Heart left ventricle (tissue), 16 donors: ENCODE data around the gene SLC30A7. TPM values are rescaled to one million over a fixed set of nuclear protein-coding genes. Genes with fewer than 3 reads are reported as not detected.

Experiments
- ATAC-seq, 4 donors: fragments of 200-7000 bp; cut with Tn5 transposase; one replicate each; pipeline ENCODE4 v1.9.1; 2020 to 2022; ENCODE audit warnings: moderate library complexity in 4 of 4, mild to moderate bottlenecking in 3 of 4, moderate number of reproducible peaks in 1 of 4
- DNase-seq, 5 donors: peaks; one replicate each; pipeline ENCODE4 v3.0.0-alpha.2; 2020
- H3K27ac ChIP-seq, 12 donors: fragments of 200-600 bp; sonication (generic) in 4 of 12; one replicate each; pipeline versions ENCODE4 v1.5.0 to v1.8.0; 2016 to 2022; ENCODE audit warnings: mild to moderate bottlenecking in 2 of 12
- H3K27me3 ChIP-seq, 9 donors: fragments of 200-600 bp; sonication (generic) in 2 of 9; one replicate each; pipeline versions ENCODE4 v1.5.1 to v1.8.0; 2016 to 2022; ENCODE audit warnings: mild to moderate bottlenecking in 3 of 9
- H3K36me3 ChIP-seq, 9 donors: fragments of 200-600 bp; sonication (generic) in 2 of 9; one replicate each; pipeline versions ENCODE4 v1.5.0 to v1.8.0; 2018 to 2022; ENCODE audit warnings: mild to moderate bottlenecking in 2 of 9
- H3K4me1 ChIP-seq, 12 donors: fragments of 200-600 bp; sonication (generic) in 4 of 12; one replicate each; pipeline versions ENCODE4 v1.5.0 to v1.8.0; 2016 to 2022; ENCODE audit warnings: mild to moderate bottlenecking in 3 of 12
- H3K4me3 ChIP-seq, 12 donors: fragments of 200-600 bp; sonication (generic) in 4 of 12; one replicate each; pipeline versions ENCODE4 v1.5.0 to v1.8.0; 2017 to 2022; ENCODE audit warnings: mild to moderate bottlenecking in 9 of 12, moderate library complexity in 4 of 12
- H3K9me3 ChIP-seq, 12 donors: fragments of 200-600 bp; sonication (generic) in 4 of 12; one replicate each; pipeline versions ENCODE4 v1.5.0 to v1.8.0; 2016 to 2022; ENCODE audit warnings: mild to moderate bottlenecking in 1 of 12
- POLR2A ChIP-seq, 2 donors: fragments of 450-650 bp; IDR thresholded peaks; one replicate each; pipeline ENCODE4 v1.6.1; 2017; ENCODE audit warnings: antibody characterized with exemption in 2 of 2, mild to moderate bottlenecking in 2 of 2, moderate library complexity in 2 of 2
- whole genome bisulfite sequencing, 4 donors: extraction: QIAGEN DNeasy Blood & Tissue Kit in 2 of 4; methylation state at CpG; one replicate each; pipeline versions ENCODE4 v1.1.5 to v1.1.7; 2013 to 2018; 5-methylcytosine and 5-hydroxymethylcytosine counted together
- intact Hi-C, 10 donors: fragments of 100-400 bp; cut with DNase I; formaldehyde crosslinking; loops; one replicate each; pipeline versions ENCODE4 v1.11.1 to v1.14.2; 2022
- polyA plus RNA-seq, 2 donors: library from polyadenylated mRNA; stranded (reverse); fragments of 200-250 nt; gene quantifications; one replicate each; pipeline ENCODE4 v1.2.3, GENCODE V29; 2013
- total RNA-seq, 9 donors: library from RNA; depleted of rRNA in 2 of 9; stranded (reverse); fragments of >200 nt in 2 of 9; fragmentation: NEBNext Ultra II Directional in 3 of 9; extraction: Animal tissue kit (Norgen Biotek cat#: 25700) in 3 of 9; gene quantifications; one replicate each; pipeline versions ENCODE4 v1.1.0 to v1.2.4, GENCODE V29; 2016 to 2023
- TF ChIP-seq, protein P1 (sequence below), 12 donors: fragments of 200-600 bp; sonication (generic) in 4 of 12; IDR thresholded peaks; one replicate each; pipeline versions ENCODE4 v1.5.0 to v1.8.0; 2018 to 2022; ENCODE audit warnings: antibody characterized with exemption in 12 of 12, mild to moderate bottlenecking in 5 of 12
- donor health status: ischemic (EF 13 %, LVEDD 7.1; RV severe dilation, severe dysfunction).
- donor health status: healthy with polysubstance abuse.
- donor health status: DM: no; HTN: yes; CAD: no.
- donor health status: DM: no; HTN: no; CAD: no.
- donor health status: ischemic (EF 25% LVEDD 6.9; RV normal size, moderate dysfunction).
- donor health status: ischemic (EF 25% LVEDD 5.7; RV mildly dilated, moderate dysfunction).
- donor health status: healthy.
- donor health status: DM: yes; HTN: yes; CAD: no.
- donor health status: ischemic (EF 35%, LVEDD 5.7; RV mildly dilated, moderate dysfunction).
- donor health status: nonischemic (EF 11% LVEDD 7.7; RV severe dilation, severe dysfunction).
- donor health status: DM: yes; HTN: yes; CAD: no.
- donor health status: PGD.
- donor health status: ischemic (EF 29% LVEDD 5.4; RV normal size, mild dysfunction).
- donor health status: nonischemic (EF 23%, LVEDD 6.1; RV moderate dilation, normal function).

The SLC30A7 gene
- total and polyA plus RNA-seq, 11 donors, result 1.6 to 19.4 (median 4.8) TPM

DNA sequence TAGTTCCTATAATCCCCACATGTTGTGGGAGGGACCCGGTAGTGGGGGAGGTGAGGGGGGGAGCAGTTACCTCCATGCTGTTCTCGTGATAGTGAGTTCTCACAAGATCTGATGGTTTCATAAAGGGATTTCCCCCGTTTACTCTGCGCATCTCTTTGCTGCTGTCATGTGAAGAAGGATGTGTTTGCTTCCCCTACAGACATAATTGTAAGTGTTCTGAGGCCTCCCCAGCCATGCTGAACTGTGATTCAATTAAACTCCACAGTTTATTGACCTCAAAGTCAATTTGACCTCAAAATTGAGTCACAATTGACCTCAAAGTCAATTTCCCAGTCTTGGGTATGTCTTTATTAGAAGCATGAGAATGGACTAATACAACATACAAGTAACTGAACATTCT lies 110.0 kb downstream of the SLC30A7 start:
- H3K4me1 ChIP-seq, result peaks cover 0 to 46% (median 17%) of the 10 kb centered on the region in 12 donors
- peaks cover 0 to 29% (median 5%) of the 10 kb centered on the region in 9 donors for H3K36me3 ChIP-seq
- no peak overlapping the region for H3K4me3 ChIP-seq
- 91 to 97% (median 96%) methylated on average over 4 of the region's 4 CpGs for WGBS, 4 donors
- no peak for DNase-seq
- no peaks in the 10 kb centered on the region for H3K27me3 ChIP-seq
- H3K9me3 ChIP-seq, result no peaks in the 10 kb centered on the region
- intact Hi-C loops, result no loop called here
- no peak for TF ChIP-seq POLR2A (IDR thresholded peaks at IDR 0.05)
- TF ChIP-seq, protein P1, sequence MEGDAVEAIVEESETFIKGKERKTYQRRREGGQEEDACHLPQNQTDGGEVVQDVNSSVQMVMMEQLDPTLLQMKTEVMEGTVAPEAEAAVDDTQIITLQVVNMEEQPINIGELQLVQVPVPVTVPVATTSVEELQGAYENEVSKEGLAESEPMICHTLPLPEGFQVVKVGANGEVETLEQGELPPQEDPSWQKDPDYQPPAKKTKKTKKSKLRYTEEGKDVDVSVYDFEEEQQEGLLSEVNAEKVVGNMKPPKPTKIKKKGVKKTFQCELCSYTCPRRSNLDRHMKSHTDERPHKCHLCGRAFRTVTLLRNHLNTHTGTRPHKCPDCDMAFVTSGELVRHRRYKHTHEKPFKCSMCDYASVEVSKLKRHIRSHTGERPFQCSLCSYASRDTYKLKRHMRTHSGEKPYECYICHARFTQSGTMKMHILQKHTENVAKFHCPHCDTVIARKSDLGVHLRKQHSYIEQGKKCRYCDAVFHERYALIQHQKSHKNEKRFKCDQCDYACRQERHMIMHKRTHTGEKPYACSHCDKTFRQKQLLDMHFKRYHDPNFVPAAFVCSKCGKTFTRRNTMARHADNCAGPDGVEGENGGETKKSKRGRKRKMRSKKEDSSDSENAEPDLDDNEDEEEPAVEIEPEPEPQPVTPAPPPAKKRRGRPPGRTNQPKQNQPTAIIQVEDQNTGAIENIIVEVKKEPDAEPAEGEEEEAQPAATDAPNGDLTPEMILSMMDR (IDR thresholded peaks at IDR 0.05), result no peak
- no peak overlapping the region for H3K27ac ChIP-seq
- no peak for ATAC-seq

DNA sequence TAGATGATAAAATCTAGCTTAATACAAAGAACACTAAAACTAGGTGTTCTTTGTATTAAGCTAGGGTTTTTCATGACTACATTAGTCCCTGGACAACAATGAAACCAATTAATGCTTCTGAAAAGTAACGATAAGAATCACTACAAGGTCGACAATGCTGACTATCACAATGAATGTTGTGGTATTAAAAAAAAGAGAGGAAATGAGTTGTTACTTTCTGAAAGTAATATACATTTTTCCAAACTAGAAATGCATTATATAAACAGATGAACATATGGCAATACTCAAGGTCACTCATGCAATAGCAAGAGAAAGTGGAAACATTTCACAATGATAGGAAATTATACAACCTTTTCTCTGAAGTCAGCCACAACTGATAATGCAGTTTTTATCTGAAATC lies 110.7 kb downstream of the SLC30A7 start:
- Histone ChIP-seq H3K27me3 (no peaks in the 10 kb centered on the region), H3K27ac (no peak overlapping the region), H3K9me3 (no peaks in the 10 kb centered on the region), H3K4me1 (peaks cover 0 to 46% (median 17%) of the 10 kb centered on the region in 12 donors), H3K4me3 (no peak overlapping the region), H3K36me3 (peaks cover 0 to 28% (median 0%) of the 10 kb centered on the region in 9 donors)
- intact Hi-C loops, result no loop called here
- TF ChIP-seq POLR2A (IDR thresholded peaks at IDR 0.05), result no peak
- TF ChIP-seq, protein P1 (IDR thresholded peaks at IDR 0.05), result no peak
- 62 to 80% (median 66%) methylated on average over 2 of the region's 2 CpGs for WGBS, 4 donors
- DNase-seq, result no peak
- ATAC-seq, result no peak

DNA sequence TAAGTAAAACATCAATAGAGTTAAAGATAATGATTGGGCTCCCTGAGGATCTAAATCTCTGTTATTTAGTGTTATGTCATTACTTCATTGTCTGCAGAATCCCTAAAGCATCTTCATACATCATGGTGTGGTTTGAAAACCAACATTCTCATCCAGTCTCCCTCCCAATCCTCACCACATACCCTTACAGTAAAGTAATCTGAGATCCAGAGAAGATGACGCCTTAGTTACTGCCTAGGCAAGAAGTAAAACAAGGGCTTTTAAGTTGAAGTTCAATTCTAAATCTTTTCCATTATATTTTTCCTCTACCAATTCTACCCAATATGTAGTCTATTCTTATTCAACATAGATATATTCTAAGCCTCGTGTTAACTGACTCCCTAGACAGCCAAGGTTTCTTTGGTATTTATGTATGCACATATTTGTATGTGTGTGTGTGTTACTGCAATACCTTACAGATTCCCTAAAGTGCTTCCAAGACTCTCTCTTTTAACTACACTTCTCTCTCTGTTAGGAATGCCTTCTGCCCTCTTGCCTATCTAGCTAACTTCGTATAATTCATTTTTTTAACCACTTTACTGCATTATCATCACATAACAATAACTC lies 112.4 kb downstream of the SLC30A7 start:
- intact Hi-C loops, result no loop called here
- TF ChIP-seq POLR2A (IDR thresholded peaks at IDR 0.05), result no peak
- TF ChIP-seq, protein P1 (IDR thresholded peaks at IDR 0.05), result no peak
- Histone ChIP-seq H3K27ac (no peak overlapping the region), H3K36me3 (peaks cover 0 to 36% (median 16%) of the 10 kb centered on the region in 9 donors), H3K4me1 (peaks cover 0 to 31% (median 2%) of the 10 kb centered on the region in 12 donors), H3K27me3 (no peaks in the 10 kb centered on the region), H3K9me3 (no peaks in the 10 kb centered on the region), H3K4me3 (no peak overlapping the region)
- 93 to 95% (median 94%) methylated on average over 3 of the region's 3 CpGs for WGBS, 4 donors
- no peak for DNase-seq
- no peak for ATAC-seq

DNA sequence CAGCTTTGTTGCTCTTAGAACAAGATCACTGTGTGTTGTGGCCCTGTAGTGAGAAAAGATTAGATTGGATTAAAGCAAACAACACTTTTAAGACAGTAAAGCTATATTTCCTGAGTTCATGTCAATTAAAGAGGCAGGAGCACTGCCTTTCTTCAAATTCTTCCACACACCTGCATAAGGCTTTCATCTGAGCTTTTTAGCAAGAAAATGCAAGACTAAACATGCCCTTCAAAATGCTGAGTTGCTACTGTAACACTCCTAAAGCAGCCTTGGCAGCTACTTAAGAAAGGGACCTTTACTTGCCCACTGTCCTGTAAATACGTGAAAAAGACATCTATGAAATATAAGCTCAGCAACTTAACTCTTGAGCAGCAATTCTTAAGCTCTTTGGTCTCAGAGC lies 117.9 kb downstream of the SLC30A7 start:
- no peak for TF ChIP-seq POLR2A (IDR thresholded peaks at IDR 0.05)
- TF ChIP-seq, protein P1 (IDR thresholded peaks at IDR 0.05), result no peak
- no peaks in the 10 kb centered on the region for H3K9me3 ChIP-seq
- H3K4me3 ChIP-seq, result no peak overlapping the region
- WGBS, 4 donors, result 86 to 92% (median 88%) methylated on average over 1 of the region's 1 CpG
- no peak overlapping the region for H3K27ac ChIP-seq
- H3K27me3 ChIP-seq, result no peaks in the 10 kb centered on the region
- no peak for DNase-seq
- H3K36me3 ChIP-seq, result peaks cover 0 to 50% (median 21%) of the 10 kb centered on the region in 9 donors
- intact Hi-C loops, result no loop called here
- ATAC-seq, result no peak
- H3K4me1 ChIP-seq, result no peaks in the 10 kb centered on the region
